ENCODE results near the gene AK3.
"Not testable (repeated sequence)": the region's sequence is repeated elsewhere in the genome, so short reads cannot be mapped to it uniquely, and the experiment has no call there.

- TF ChIP-seq CTCF, EP300, POLR2AphosphoS5, POLR2A (IDR thresholded peaks at IDR 0.05): not testable (repeated sequence)
These were observed 13.5 kb upstream of the AK3 start for GRCh38 chr9:4754530-4754929.

Data from upper lobe of left lung (tissue), 4 donors.